ENCODE measurements around the gene EPB42.

The EPB42 gene

DNA sequence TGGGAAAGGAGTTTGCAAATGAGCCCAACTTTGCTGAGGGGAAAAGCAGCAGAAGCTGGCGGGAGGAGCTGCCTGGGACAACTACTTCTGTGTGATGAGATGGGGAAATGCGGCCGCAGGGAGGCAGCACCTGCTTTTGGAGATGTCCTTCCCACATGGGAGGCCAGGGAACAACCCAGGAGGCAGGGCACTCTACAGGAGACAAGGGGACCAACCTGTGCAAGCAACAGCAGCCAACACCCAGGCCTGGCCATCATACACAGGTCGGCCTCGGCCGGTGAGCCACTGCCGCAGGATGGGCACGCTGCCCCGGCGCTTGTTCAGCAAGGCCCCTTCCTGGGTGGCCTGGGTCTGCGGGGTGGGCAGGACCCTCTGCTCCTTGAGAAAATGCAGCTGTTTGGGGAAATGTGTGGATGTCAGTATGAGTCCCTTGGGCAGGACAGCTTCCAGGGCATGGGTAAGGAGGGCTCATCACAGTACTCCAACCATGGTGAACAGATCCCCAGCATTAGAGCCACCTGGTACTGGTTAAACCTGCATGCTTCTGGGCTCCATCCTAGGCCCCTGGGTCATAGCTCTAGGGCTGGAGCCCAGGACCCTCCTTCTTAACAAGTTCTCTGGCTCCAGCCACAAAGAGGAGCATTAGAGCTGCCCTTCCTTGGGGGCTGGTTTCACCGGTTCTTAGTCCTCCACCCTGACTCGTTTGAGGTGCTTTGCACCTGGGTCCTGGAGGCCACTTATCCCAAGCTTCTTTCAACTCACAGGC lies 11.6 kb downstream of the EPB42 start:
- H2AFZ ChIP-seq, result no peak overlapping the region

DNA sequence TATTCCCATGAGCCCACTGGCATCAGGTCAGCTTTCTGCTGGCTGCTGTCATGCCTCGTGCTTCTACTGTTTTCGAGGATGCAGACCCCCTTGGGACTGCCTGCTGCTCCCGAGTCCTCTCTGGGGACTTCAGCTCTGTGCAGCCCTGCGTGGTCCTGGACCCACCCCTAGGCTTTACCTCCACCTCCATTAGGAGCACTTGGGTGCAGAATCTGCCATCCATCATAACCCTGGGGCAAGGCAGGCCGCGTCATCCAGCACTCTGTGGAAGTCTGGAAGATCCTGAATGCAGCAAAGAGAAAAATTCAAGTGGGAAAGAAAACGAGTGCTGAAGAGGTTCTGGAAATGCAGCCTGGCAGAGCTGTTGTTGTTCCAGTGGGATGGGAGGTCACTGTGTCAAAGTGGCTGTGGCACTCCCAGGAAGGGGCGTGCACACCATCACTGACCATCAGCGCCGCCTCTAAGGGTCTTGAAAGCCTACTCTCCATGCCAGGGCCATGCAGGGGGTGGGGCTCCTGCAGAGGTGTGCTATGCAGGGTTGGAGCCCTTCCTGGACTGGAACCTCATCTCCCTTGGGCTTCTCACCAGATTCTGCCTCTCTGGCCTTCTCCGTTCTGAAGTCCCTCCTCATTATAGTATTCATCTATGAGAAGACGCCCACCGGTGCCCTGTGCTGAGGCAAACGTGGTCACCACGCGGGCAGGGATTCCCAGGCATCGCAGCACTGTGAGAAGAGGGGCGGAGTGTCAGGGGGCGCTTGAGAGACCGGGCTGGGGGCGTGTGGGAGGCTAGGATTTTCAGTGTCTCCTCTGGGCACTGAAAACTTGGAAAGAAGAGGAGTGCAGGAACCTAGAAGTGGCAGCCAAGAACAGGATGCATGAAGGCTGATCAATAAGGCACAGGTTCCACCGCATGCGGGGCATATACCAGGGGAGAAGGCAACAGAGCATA lies 12.5 kb downstream of the EPB42 start:
- Histone ChIP-seq H2AFZ (no peak overlapping the region), H3K4me2 (ENCODE audit: low read length) (no peak overlapping the region), H3K9me3 (ENCODE audit: control insufficient read depth, low read length) (no peaks in the 10 kb centered on the region), H3K4me1 (no peaks in the 10 kb centered on the region), H3K27ac (no peak overlapping the region), H3K4me3 (ENCODE audit: low read depth, low read length) (no peak overlapping the region), H3K27me3 (ENCODE audit: control insufficient read depth, insufficient read depth, low read length) (no peaks in the 10 kb centered on the region), H3K9ac (no peak overlapping the region), H3K79me2 (no peaks in the 10 kb centered on the region), H3K36me3 (ENCODE audit: control insufficient read depth, insufficient read depth, low read length) (no peaks in the 10 kb centered on the region)
- TF ChIP-seq, protein P1, sequence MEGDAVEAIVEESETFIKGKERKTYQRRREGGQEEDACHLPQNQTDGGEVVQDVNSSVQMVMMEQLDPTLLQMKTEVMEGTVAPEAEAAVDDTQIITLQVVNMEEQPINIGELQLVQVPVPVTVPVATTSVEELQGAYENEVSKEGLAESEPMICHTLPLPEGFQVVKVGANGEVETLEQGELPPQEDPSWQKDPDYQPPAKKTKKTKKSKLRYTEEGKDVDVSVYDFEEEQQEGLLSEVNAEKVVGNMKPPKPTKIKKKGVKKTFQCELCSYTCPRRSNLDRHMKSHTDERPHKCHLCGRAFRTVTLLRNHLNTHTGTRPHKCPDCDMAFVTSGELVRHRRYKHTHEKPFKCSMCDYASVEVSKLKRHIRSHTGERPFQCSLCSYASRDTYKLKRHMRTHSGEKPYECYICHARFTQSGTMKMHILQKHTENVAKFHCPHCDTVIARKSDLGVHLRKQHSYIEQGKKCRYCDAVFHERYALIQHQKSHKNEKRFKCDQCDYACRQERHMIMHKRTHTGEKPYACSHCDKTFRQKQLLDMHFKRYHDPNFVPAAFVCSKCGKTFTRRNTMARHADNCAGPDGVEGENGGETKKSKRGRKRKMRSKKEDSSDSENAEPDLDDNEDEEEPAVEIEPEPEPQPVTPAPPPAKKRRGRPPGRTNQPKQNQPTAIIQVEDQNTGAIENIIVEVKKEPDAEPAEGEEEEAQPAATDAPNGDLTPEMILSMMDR (IDR thresholded peaks at IDR 0.05), result no peak

More for the DNA sequence above, 11.6 kb downstream of the EPB42 start:
- Histone ChIP-seq H3K79me2 (no peaks in the 10 kb centered on the region), H3K4me3 (ENCODE audit: low read depth, low read length) (no peak overlapping the region), H3K4me2 (ENCODE audit: low read length) (no peak overlapping the region), H3K27ac (no peak overlapping the region), H3K27me3 (ENCODE audit: control insufficient read depth, insufficient read depth, low read length) (no peaks in the 10 kb centered on the region), H3K9me3 (ENCODE audit: control insufficient read depth, low read length) (no peaks in the 10 kb centered on the region), H3K9ac (no peak overlapping the region), H3K4me1 (no peaks in the 10 kb centered on the region), H3K36me3 (ENCODE audit: control insufficient read depth, insufficient read depth, low read length) (no peaks in the 10 kb centered on the region)
- TF ChIP-seq, protein P1 (IDR thresholded peaks at IDR 0.05), result no peak

DNA sequence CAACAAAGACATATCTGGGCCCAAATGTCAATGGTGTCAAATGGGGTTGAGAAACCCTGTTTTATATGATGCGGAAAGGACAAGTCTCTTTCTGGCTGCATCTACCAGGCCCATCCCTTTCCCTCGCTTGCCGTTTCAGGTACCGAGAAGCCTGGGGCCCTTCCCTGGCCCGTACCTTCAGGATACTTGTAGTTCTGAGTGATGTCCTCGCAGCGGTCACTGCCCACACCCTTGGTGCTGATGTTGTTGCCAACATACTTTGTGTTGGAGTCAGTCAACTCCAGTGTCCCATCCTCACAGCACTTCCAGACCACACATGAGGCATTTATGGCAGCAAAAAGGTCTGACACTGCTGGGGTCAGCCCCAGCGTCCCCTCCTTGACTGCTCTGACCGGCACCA lies 13.8 kb downstream of the EPB42 start:
- TF ChIP-seq, protein P1 (IDR thresholded peaks at IDR 0.05), result no peak
- H3K79me2 ChIP-seq, result no peaks in the 10 kb centered on the region
- no peak overlapping the region for H3K4me2 ChIP-seq (ENCODE audit: low read length)
- H2AFZ ChIP-seq, result no peak overlapping the region
- no peak overlapping the region for H3K4me3 ChIP-seq (ENCODE audit: low read depth, low read length)
- no peaks in the 10 kb centered on the region for H3K9me3 ChIP-seq (ENCODE audit: control insufficient read depth, low read length)
- H3K9ac ChIP-seq, result no peak overlapping the region
- no peaks in the 10 kb centered on the region for H3K4me1 ChIP-seq
- H3K27me3 ChIP-seq (ENCODE audit: control insufficient read depth, insufficient read depth, low read length), result no peaks in the 10 kb centered on the region
- no peaks in the 10 kb centered on the region for H3K36me3 ChIP-seq (ENCODE audit: control insufficient read depth, insufficient read depth, low read length)
- no peak overlapping the region for H3K27ac ChIP-seq

DNA sequence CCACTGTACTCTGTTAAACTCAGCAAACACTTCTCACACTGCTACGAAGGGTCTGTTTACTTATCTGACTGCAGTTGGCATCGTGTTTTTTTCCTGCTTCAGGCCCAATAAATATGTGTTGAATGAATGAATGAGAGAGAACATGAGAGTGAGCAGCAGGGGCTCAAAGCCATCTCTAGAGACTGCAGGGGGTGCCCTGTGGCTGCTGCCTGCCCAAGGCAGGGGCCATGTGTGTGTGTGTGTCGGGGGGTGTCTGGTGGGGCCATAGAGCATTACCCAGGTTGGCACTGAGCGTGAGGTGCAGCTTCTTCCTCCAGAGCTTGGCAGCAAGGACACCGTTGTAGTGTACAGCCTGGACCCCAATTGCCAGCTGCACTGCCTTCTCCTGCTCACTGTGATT lies 14.8 kb downstream of the EPB42 start:
- H3K4me2 ChIP-seq (ENCODE audit: low read length), result no peak overlapping the region
- no peaks in the 10 kb centered on the region for H3K27me3 ChIP-seq (ENCODE audit: control insufficient read depth, insufficient read depth, low read length)
- H3K4me3 ChIP-seq (ENCODE audit: low read depth, low read length), result no peak overlapping the region
- no peak overlapping the region for H3K9ac ChIP-seq
- no peaks in the 10 kb centered on the region for H3K36me3 ChIP-seq (ENCODE audit: control insufficient read depth, insufficient read depth, low read length)
- no peak overlapping the region for H3K27ac ChIP-seq
- TF ChIP-seq, protein P1 (IDR thresholded peaks at IDR 0.05), result no peak
- no peaks in the 10 kb centered on the region for H3K9me3 ChIP-seq (ENCODE audit: control insufficient read depth, low read length)
- H2AFZ ChIP-seq, result no peak overlapping the region
- no peaks in the 10 kb centered on the region for H3K79me2 ChIP-seq
- H3K4me1 ChIP-seq, result no peaks in the 10 kb centered on the region

Measured in parathyroid adenoma (tissue), 2 donors.